ENCODE measurements around the gene OR6C70. TPM values are rescaled to one million over a fixed set of nuclear protein-coding genes. Genes with fewer than 3 reads are reported as not detected.

Gene OR6C70
- polyA plus RNA-seq (2011; rRNA removed) (not detected in 2 replicates), polyA plus RNA-seq (2017; fragmentation: RNase III; extraction: RNeasy Plus Mini Kit Qiagen cat#74134 plus additional on column Dnase treatment) (not detected in 3 replicates), polyA minus RNA-seq (2011; rRNA and poly(A)+ RNA removed) (not detected in 2 replicates)
- polyA plus RNA-seq (2012; cell fraction: cytosol; rRNA removed) = not detected in 2 replicates
- polyA plus RNA-seq (2012; cell fraction: nucleus; rRNA removed) = not detected in 2 replicates

- ChIA-PET POLR2A (no interaction called here), CTCF (no interaction called here)
- no peak within 1 kb of the TSS for H3K4me2 ChIP-seq
- FAIRE-seq (peak; percentile 28), ATAC-seq (no peak), DNase-seq (ENCODE audit: low read depth in 1 of 2, low spot score in 1 of 2) (no peak)
- H3K27ac ChIP-seq = no peak within 1 kb of the TSS
- 5% methylated on average over 3 of the region's 3 CpGs for WGBS (ENCODE audit: missing lambda C conversion rate)
- TF ChIP-seq HOXA7 (CRISPR knock-in tag; IDR thresholded peaks at IDR 0.05) (no peak), HDAC2 (IDR thresholded peaks at IDR 0.05) (no peak), POLR2A (IDR thresholded peaks at IDR 0.05; ENCODE audit: low read length) (no peak), BCL3 (IDR thresholded peaks at IDR 0.05) (no peak), ESRRA (IDR thresholded peaks at IDR 0.05; ENCODE audit: borderline replicate concordance, low read length) (no peak), RFX5 (IDR thresholded peaks at IDR 0.05) (no peak), MAX (IDR thresholded peaks at IDR 0.05) (no peak)
- TF ChIP-seq, protein P1, sequence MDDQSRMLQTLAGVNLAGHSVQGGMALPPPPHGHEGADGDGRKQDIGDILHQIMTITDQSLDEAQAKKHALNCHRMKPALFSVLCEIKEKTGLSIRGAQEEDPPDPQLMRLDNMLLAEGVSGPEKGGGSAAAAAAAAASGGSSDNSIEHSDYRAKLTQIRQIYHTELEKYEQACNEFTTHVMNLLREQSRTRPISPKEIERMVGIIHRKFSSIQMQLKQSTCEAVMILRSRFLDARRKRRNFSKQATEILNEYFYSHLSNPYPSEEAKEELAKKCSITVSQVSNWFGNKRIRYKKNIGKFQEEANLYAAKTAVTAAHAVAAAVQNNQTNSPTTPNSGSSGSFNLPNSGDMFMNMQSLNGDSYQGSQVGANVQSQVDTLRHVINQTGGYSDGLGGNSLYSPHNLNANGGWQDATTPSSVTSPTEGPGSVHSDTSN (IDR thresholded peaks at IDR 0.05) = no peak
- H3K4me1 ChIP-seq = no peaks in the 10 kb centered on the region
- no peaks in the 10 kb centered on the region for H3K9me3 ChIP-seq
- H3K4me3 ChIP-seq = no peak within 1 kb of the TSS
These were observed at the start of gene OR6C70 for GRCh38 chr12:55470088-55470829. Gene OR6C70 (minus strand): TSS chr12:55470138. CDS start chr12:55470138, 0 bp downstream.

DNA sequence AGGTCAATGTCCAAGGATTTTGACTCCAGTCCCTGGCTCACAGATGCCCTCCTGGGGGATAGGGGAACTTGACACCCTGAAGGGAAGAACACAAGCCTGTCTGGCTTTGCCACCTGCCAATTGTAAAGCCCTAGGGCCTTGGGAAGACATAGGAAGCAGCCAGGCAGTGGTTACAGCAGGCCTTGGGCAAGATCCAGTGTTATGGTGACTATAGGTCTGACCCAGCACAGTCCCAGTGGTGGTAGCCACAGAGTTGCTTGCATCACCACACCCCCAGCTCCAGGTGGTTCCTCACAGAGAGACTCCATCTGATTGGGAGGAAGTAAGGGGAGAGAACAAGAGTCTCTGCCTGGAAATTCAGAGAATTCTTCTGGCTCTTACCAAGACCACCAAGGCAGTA lies 46.5 kb upstream of the OR6C70 start:
- ChIA-PET POLR2A (no interaction called here), CTCF (no interaction called here)
- Histone ChIP-seq H3K4me1 (no peaks in the 10 kb centered on the region), H3K4me2 (no peak overlapping the region), H3K4me3 (no peak overlapping the region), H3K27ac (no peak overlapping the region), H3K9me3 (no peaks in the 10 kb centered on the region)
- ATAC-seq (no peak), DNase-seq (ENCODE audit: low read depth in 1 of 2, low spot score in 1 of 2) (no peak), FAIRE-seq (no peak)
- TF ChIP-seq CBX2 (IDR thresholded peaks at IDR 0.05; ENCODE audit: borderline replicate concordance, low read depth) (no peak), POLR2AphosphoS2 (conservative IDR thresholded peaks at IDR 0.05; ENCODE audit: low read length) (no peak), PHF8 (IDR thresholded peaks at IDR 0.05; ENCODE audit: borderline replicate concordance, low read depth) (no peak), BCL3 (IDR thresholded peaks at IDR 0.05) (no peak), ZFP36 (IDR thresholded peaks at IDR 0.05; ENCODE audit: borderline replicate concordance, partially characterized antibody) (no peak)
- TF ChIP-seq, protein P2, sequence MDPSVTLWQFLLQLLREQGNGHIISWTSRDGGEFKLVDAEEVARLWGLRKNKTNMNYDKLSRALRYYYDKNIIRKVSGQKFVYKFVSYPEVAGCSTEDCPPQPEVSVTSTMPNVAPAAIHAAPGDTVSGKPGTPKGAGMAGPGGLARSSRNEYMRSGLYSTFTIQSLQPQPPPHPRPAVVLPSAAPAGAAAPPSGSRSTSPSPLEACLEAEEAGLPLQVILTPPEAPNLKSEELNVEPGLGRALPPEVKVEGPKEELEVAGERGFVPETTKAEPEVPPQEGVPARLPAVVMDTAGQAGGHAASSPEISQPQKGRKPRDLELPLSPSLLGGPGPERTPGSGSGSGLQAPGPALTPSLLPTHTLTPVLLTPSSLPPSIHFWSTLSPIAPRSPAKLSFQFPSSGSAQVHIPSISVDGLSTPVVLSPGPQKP (IDR thresholded peaks at IDR 0.05; ENCODE audit: low read depth, low read length) = no peak

DNA sequence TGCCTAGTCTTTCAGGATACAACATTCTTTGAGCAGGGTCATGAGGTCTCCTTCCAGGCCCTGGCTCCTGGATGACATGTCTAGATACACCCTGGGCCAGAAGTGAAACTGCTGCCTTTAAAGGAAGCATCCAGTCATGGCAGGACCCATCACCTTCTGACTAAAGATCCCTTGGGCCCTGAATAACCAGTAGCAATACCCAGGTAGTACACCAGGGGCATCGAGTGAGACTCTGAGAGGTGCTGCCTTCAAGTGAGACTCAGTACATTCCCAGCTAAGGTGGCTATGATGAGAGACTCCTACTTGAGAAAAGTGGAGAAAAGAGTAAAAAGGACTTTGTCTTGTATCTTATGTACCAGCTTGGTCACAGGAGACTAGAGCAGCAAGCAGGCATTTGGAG lies 45.8 kb upstream of the OR6C70 start:
- no peak overlapping the region for H3K4me3 ChIP-seq
- H3K4me1 ChIP-seq = no peaks in the 10 kb centered on the region
- CTCF ChIA-PET = no interaction called here
- no peak overlapping the region for H3K4me2 ChIP-seq
- 0% methylated on average over 1 of the region's 1 CpG for WGBS (ENCODE audit: missing lambda C conversion rate)
- no peaks in the 10 kb centered on the region for H3K9me3 ChIP-seq
- DNase-seq (ENCODE audit: low read depth in 1 of 2, low spot score in 1 of 2) (peak in 1 of 2 experiments; percentile 6), FAIRE-seq (no peak), ATAC-seq (peak in 1 of 2 experiments; percentile 72; a peak in 3 of 6 replicates)
- no peak overlapping the region for H3K27ac ChIP-seq
- POLR2A ChIA-PET = no interaction called here
- TF ChIP-seq, protein P3, sequence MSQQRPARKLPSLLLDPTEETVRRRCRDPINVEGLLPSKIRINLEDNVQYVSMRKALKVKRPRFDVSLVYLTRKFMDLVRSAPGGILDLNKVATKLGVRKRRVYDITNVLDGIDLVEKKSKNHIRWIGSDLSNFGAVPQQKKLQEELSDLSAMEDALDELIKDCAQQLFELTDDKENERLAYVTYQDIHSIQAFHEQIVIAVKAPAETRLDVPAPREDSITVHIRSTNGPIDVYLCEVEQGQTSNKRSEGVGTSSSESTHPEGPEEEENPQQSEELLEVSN (IDR thresholded peaks at IDR 0.05; ENCODE audit: borderline replicate concordance, low read depth) = no peak
- TF ChIP-seq ZSCAN20 (CRISPR knock-in tag; IDR thresholded peaks at IDR 0.05) = no peak
- TF ChIP-seq, protein P4, sequence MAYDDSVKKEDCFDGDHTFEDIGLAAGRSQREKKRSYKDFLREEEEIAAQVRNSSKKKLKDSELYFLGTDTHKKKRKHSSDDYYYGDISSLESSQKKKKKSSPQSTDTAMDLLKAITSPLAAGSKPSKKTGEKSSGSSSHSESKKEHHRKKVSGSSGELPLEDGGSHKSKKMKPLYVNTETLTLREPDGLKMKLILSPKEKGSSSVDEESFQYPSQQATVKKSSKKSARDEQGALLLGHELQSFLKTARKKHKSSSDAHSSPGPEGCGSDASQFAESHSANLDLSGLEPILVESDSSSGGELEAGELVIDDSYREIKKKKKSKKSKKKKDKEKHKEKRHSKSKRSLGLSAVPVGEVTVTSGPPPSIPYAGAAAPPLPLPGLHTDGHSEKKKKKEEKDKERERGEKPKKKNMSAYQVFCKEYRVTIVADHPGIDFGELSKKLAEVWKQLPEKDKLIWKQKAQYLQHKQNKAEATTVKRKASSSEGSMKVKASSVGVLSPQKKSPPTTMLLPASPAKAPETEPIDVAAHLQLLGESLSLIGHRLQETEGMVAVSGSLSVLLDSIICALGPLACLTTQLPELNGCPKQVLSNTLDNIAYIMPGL (CRISPR knock-in tag; IDR thresholded peaks at IDR 0.05; ENCODE audit: borderline replicate concordance) = no peak
- no peak for TF ChIP-seq EP300 (IDR thresholded peaks at IDR 0.05)
- TF ChIP-seq NR3C1 (IDR thresholded peaks at IDR 0.05) = no peak
- TF ChIP-seq CHD4 (IDR thresholded peaks at IDR 0.05; ENCODE audit: borderline replicate concordance) = no peak
- TF ChIP-seq MYC (IDR thresholded peaks at IDR 0.05; ENCODE audit: borderline replicate concordance, low read length) = no peak
- TF ChIP-seq MAZ (IDR thresholded peaks at IDR 0.05; ENCODE audit: borderline replicate concordance, low read depth, low read length) = no peak
- TF ChIP-seq GATA3 (IDR thresholded peaks at IDR 0.05; ENCODE audit: borderline replicate concordance) = no peak
- TF ChIP-seq JUN (IDR thresholded peaks at IDR 0.05) = no peak
- TF ChIP-seq JUNB (IDR thresholded peaks at IDR 0.05) = no peak

All from A549 (cell line).